ENCODE data around the gene LIMK2.
"Not testable (repeated sequence)": the region's sequence is repeated elsewhere in the genome, so short reads cannot be mapped to it uniquely, and the experiment has no call there.

The LIMK2 gene

DNA sequence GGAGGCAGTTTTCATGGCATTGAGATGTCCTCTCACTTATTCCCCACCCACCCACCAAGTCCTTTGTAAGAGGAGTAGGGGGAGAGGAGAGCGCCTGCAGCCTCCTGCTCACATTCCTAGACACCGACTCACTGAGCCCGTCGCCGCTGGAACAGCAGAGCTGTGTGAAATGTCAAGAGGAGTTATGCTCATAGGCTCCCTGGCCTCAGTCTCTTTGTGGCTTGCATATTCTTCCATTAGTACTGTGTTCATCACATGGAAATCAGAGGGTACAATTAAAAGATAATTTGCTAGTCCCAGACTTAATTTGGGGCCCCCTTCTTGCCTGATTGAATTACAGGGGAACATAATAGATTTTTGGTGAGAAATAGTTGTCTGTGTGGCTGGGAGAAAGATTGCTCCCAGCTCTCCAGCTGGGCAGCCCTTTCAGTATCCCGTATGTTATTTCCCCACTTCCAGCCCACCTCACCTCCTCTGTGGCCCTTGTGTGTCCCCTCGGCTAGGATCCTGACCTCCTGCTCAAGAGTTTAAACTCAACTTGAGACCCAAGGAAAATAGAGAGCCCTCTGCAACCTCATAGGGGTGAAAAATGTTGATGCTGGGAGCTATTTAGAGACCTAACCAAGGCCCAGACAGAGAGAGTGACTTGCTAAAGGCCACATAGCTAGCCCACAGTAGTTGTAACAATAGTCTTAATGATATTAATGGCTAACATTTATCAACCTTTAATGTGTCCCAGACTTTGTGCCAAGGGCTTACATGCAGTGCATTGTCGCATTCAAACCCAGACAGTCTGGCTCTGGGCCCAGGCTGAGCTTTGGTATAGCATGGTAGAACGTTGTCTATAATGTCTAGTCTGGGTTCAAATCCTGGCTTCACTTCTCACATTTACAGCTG lies 32.2 kb downstream of the LIMK2 start:
- DNase-seq (ENCODE audit: low read depth) = peak; percentile 91

GRCh38 chr22:31244943-31245451 lies 32.9 kb downstream of the LIMK2 start:
- DNase-seq (ENCODE audit: low read depth) = no peak

DNA sequence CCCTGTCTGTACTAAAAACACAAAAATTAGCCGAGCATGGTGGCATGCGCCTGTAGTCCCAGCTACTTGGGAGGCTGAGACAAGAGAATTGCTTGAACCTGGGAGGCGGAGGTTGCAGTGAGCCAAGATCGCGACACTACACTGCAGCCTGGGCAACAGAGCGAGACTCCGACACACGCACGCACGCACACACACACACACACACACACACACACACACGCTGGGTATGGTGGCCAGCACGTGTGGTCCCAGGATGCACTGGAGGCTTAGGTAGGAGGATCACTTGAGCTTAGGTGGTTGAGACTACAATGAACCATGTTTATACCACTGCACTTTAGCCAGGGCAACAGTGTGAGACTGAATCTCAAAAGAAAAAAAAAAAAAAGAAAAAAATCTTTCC lies 33.9 kb downstream of the LIMK2 start:
- DNase-seq (ENCODE audit: low read depth) = not testable (repeated sequence)

DNA sequence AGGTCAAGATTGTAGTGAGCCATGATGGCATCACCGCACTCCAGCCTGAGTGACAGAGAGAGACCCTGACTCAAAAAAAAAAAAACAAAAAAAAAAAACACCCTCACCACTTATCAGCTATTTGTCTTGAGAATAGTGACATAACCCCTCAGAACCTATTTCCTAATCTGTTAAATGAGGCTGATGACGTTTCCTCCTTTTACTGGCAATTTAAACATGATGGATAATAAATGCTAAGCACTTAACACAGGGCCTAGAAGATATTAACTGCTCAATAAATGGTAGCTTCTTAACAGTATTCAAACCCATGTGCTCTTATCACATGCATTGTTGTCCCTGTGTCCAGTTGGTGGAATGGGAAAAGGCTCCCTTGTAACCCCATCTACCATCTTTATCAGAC lies 34.6 kb downstream of the LIMK2 start:
- DNase-seq (ENCODE audit: low read depth) = no peak

DNA sequence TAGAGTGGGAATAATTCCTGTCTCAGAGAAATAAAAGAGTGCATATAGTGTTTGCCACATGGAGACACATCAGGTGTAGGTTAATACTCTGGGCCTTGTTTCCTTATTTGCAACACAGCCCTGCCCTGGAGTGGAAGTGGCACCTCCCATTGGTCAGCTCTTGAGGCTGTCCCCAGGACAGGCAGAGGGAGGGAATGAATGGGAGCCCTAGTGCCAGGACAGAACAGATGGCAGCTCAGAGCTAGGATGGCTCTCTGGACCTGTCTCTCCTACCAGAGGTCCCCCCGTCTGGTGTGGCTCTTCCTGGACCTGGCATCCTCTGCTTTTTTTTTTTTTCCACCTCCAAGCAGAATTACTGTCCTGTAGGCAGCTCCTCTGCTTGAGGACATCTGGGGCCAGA lies 35.6 kb downstream of the LIMK2 start:
- no peak for DNase-seq (ENCODE audit: low read depth)

DNA sequence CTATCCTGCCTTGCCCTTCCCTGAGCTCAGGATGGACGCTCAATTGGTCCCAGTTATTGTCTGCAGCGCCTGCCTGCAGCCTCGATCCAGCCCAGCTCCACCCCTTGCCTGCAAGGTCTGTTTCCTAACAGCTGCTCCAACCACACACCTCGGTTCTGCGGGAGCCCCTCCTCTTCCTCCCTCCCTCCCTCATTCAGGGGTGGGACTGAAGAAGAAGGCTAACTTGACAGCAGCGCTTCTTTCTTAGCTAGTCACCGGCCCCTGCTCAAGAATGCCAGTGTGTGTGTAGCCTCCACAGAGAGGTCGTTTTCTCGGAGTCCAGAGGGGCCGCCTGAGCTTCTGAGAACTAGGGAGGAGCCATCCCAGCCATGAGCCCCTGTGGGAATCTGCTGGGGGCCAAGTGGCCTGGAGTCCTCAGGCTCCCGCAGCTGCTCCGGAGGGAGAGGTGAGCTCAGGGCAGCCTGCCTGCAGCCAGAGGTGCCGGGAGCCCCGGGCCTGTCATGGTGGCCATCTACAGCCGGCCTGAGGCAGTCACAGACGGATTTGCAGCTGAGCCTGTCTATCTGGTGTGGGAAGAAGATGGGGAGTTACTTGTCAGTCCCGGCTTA lies 36.1 kb downstream of the LIMK2 start:
- peak; percentile 96 for DNase-seq (ENCODE audit: low read depth)

- peak; percentile 33 for DNase-seq (ENCODE audit: low read depth)
These were observed 37.2 kb downstream of the LIMK2 start for GRCh38 chr22:31248965-31249958.

DNA sequence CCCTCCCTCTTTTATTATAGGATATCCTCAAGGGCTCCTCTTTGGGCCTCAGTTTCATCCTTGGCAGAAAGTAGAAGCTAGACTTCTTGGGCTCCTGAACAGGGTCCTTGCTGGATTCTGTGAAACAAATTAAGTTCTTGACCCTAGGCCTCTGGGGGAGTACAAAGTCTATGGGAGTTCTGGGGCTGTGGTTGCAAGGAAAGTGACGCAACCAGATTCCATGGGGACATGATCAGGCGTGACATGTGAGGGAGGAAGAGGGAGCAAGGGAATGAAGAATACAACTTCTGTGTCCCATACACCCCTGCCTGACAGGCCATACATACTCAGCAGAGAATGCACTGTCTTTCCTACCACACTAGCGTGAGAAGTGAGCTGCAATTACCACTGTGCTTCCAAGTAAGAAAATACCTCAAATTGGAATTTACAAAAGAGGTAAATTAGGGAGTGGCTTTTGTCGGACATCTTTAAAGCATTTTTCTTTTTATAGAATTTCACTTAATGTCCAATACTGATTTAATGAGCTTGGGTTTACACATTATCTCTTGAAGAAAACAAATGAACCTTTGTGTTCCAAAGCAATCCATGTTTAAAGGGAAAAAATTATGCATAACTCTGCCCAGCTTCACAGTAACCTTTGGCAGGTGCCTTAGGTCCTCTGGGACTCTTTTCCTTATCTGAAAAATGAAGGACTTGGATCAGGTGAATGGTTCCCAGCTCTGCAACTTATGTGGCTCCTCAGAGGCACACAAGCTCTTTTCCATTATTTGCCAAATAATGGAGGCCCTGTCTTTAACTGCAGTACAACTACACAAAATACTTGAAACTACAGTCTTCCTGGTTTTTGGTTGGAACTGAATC lies 38.9 kb downstream of the LIMK2 start:
- peak; percentile 55 for DNase-seq (ENCODE audit: low read depth)

- no peak for DNase-seq (ENCODE audit: low read depth)
These were observed 41.9 kb downstream of the LIMK2 start for GRCh38 chr22:31253949-31254348.

GRCh38 chr22:31259798-31260473 lies 47.8 kb downstream of the LIMK2 start:
- no peak for DNase-seq (ENCODE audit: low read depth)

DNA sequence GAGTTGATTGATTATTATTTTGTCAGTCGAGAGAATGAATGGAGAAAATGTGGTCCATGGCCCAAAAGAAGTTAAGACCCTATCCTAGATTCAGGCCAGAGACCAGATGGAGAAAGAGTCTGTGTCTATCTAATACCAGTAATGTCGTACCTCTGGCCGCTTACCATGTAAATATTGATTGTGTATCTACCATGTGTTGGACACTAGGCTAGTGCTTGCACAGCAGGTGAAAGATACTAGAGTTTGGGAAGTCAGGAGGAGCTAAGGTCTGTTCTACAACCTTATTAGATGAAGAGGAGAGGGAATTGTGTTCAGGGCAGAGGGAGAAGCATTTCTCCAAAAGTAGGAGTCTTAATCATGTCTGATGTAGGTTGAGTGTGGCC lies 48.4 kb downstream of the LIMK2 start:
- DNase-seq (ENCODE audit: low read depth) = no peak

DNA sequence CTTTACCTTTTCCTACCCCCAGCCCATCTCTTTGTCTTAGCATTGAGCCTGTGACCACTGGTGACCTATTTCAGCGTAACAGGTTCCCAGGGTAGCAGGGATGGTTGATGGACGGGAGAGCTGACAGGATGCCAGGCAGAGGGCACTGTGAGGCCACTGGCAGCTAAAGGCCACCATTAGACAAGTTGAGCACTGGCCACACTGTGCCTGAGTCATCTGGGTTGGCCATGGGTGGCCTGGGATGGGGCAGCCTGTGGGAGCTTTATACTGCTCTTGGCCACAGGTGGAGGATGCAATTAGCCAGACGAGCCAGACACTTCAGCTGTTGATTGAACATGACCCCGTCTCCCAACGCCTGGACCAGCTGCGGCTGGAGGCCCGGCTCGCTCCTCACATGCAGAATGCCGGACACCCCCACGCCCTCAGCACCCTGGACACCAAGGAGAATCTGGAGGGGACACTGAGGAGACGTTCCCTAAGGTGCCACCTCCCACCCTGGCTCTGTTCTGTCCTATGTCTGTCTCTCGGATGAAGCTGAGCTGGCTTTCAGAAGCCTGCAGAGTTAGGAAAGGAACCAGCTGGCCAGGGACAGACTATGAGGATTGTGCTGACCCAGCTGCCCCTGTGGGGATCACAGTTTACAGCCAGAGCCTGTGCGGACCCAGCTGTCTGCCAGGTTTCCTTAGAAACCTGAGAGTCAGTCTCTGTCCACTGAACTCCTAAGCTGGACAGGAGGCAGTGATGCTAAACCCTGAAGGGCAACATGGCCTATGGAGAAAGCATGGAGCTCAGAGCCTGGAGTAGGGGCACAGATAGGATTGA lies 50.4 kb downstream of the LIMK2 start:
- no peak for DNase-seq (ENCODE audit: low read depth)

DNA sequence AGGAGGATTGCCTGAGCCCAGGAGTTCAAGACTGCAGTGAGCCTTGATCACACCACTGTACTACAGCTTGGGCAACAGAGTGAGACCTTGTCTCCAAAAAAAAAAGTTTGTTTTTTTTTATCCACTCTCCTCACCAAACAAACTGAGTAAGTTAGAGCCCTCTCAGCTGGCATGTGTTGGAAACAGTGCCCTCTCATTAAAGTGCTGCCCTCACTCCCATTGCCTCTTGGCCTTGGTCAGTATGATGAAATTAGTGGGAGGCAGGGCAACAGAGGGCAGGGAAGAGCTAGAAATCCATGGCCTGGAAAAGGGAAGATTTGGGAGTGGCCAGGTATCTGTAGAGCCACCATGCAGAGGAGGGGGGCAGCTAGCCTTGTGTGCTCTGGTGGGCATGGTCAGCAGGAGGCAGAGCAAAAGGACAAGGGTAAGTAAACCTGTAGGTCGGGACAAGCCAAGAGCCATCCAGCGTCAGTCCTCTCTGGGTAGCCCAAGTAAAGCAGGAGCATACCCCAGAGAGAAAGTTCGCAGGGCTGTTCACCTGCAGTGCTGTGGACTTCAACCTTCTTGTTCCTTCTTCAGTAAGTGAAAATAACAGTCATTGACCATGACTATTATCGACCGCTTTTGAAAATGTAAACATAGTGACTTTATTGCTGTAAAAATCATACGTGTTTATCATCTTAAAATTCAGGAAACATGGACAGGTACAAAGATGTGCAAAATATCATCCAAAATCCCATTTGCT lies 52.0 kb downstream of the LIMK2 start:
- DNase-seq (ENCODE audit: low read depth) = no peak

- DNase-seq (ENCODE audit: low read depth) = no peak
These were observed 56.2 kb downstream of the LIMK2 start for GRCh38 chr22:31268281-31268680.

- no peak for DNase-seq (ENCODE audit: low read depth)
These were observed 57.9 kb downstream of the LIMK2 start for GRCh38 chr22:31269892-31270579.

DNA sequence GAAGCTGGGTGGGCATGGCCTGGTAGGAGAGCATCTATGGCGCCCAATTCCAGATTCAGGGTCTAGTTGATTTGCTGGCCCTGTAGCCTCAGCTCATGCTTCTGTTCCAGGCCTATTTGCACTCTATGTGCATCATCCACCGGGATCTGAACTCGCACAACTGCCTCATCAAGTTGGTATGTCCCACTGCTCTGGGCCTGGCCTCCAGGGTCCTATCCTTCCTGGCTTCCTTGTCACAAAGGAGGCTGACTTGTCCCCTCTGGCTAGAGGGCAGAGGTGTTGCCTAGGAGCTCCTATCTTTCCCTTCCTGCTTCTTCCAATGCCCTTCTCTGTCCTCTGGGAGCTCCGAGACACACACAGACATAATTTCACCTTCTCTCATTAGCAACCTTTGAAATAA lies 58.9 kb downstream of the LIMK2 start:
- DNase-seq (ENCODE audit: low read depth) = no peak

DNA sequence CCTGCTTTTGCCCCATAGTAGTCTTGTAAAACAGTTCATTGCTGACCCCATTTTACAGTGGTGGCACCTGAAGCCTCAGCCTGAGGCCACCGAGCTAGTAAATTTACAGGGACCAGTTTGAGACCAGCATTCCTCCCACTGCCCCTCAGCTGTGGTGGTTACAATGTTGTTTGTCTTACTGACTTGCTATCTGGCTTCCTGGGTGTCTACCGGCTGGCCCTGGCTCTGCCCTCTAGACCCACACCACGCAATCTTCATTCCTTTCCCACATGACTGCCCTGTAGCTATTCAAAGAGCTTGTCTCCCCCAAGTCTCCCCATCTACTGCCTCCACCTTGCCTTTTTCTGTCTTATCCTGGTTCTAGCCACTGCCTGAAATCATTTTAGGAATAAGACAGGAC lies 59.4 kb downstream of the LIMK2 start:
- peak; percentile 38 for DNase-seq (ENCODE audit: low read depth)
